HL-60 (cell line): ENCODE measurements around the gene C22orf15.

Source experiments
- DNase-seq, 2 experiments: peaks; one replicate each; pipeline ENCODE4 v3.0.0-alpha.2; 2010 to 2020; ENCODE audit warnings: low read depth in 1 of 2, low spot score in 1 of 2
- H3K27ac ChIP-seq: fragments of 250-450 bp; sonication (Bioruptor Pico); replicated peaks from 2 replicates; pipeline ENCODE4 v1.5.1; 2020; ENCODE audit warnings: mild to moderate bottlenecking, moderate library complexity
- H3K27me3 ChIP-seq: fragments of 250-450 bp; sonication (Bioruptor Pico); 2 replicates; pipeline ENCODE4 v1.5.1; 2021; ENCODE audit warnings: mild to moderate bottlenecking, moderate library complexity; ENCODE audit not compliant: insufficient read depth, poor library complexity, severe bottlenecking
- H3K4me3 ChIP-seq: replicated peaks from 2 replicates; pipeline ENCODE4 v1.5.1; 2011; ENCODE audit warnings: mild to moderate bottlenecking, control low read depth, low read length; ENCODE audit not compliant: insufficient read depth
- CTCF ChIP-seq: IDR thresholded peaks from one replicate; pipeline ENCODE4 v1.5.1; 2011; ENCODE audit warnings: low read length, control low read depth, inconsistent platforms; ENCODE audit not compliant: insufficient read depth
- GABPA ChIP-seq: IDR thresholded peaks from 2 replicates; pipeline ENCODE4 v1.6.1; 2012; ENCODE audit warnings: low read depth
- POLR2AphosphoS5 ChIP-seq: IDR thresholded peaks from 2 replicates; pipeline ENCODE4 v1.6.1; 2012; ENCODE audit warnings: low read depth
- SPI1 ChIP-seq: IDR thresholded peaks from 2 replicates; pipeline ENCODE4 v1.6.1; 2012; ENCODE audit warnings: low read depth, mild to moderate bottlenecking, borderline replicate concordance
- long read RNA-seq: library from polyadenylated mRNA; unstranded; transcript quantifications from one replicate; pipeline ENCODE4 v2.0.0, GENCODE V29; 2020
- TF ChIP-seq, protein P1 (sequence below): IDR thresholded peaks from 2 replicates; pipeline ENCODE4 v1.6.1; 2012; ENCODE audit warnings: low read depth; ENCODE audit not compliant: insufficient replicate concordance

C22orf15 gene
- long read RNA-seq = 0 reads

DNA sequence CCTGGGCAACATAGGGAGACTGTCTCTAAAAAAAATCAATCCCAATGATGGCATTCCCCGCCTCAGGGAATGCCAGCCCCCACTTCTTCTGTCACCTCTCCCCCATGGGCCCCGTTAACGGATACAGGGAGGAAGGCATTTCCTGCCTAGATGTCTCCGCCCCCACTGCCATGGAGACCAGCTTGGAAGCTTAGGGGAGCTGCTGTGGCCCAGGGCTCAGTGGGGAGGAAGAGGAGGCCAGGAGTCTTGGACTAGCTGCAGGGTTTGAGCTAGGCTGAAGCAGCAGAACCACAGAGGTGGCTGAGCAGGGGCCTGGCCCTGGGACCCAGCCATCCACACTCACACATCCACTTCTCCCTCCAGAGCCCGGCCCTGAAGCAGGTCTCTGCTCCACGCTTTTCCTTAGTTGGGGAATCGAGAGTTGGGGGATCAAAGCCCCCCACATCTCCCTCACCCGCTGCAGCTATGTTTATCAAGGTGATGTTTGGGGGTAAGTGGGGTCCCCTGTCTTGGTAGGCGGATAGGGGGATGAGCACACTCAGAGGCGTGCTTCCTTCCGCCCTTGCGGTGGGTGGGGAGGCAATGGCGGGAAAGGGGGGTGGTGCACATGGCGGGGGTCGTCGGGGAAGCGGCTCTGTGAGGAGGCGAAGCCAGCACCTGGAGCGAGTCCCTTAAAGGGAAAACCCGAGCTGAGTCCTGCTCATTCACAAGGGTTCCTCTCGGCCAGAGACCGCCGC, at the start of gene C22orf15:
Gene C22orf15 (plus strand): TSS at position 149 of the 737 bp plus-strand sequence. CDS start 317 bp downstream, at position 466.
- H3K27ac ChIP-seq = no peak within 1 kb of the TSS
- DNase-seq = no peak
- no peak within 1 kb of the TSS for H3K4me3 ChIP-seq
- no peaks in the 10 kb centered on the region for H3K27me3 ChIP-seq
- no peak for TF ChIP-seq POLR2AphosphoS5

GRCh38 chr22:23713696-23714595, 48.8 kb upstream of the C22orf15 start:
- Histone ChIP-seq H3K4me3 (no peak overlapping the region), H3K27ac (no peak overlapping the region), H3K27me3 (no peaks in the 10 kb centered on the region)
- DNase-seq = no peak
- no peak for TF ChIP-seq GABPA

GRCh38 chr22:23714596-23715578, 47.9 kb upstream of the C22orf15 start:
- no peak for DNase-seq
- Histone ChIP-seq H3K27me3 (no peaks in the 10 kb centered on the region), H3K27ac (no peak overlapping the region), H3K4me3 (no peak overlapping the region)
- no peak for TF ChIP-seq POLR2AphosphoS5
- no peak for TF ChIP-seq SPI1
- TF ChIP-seq, protein P1, sequence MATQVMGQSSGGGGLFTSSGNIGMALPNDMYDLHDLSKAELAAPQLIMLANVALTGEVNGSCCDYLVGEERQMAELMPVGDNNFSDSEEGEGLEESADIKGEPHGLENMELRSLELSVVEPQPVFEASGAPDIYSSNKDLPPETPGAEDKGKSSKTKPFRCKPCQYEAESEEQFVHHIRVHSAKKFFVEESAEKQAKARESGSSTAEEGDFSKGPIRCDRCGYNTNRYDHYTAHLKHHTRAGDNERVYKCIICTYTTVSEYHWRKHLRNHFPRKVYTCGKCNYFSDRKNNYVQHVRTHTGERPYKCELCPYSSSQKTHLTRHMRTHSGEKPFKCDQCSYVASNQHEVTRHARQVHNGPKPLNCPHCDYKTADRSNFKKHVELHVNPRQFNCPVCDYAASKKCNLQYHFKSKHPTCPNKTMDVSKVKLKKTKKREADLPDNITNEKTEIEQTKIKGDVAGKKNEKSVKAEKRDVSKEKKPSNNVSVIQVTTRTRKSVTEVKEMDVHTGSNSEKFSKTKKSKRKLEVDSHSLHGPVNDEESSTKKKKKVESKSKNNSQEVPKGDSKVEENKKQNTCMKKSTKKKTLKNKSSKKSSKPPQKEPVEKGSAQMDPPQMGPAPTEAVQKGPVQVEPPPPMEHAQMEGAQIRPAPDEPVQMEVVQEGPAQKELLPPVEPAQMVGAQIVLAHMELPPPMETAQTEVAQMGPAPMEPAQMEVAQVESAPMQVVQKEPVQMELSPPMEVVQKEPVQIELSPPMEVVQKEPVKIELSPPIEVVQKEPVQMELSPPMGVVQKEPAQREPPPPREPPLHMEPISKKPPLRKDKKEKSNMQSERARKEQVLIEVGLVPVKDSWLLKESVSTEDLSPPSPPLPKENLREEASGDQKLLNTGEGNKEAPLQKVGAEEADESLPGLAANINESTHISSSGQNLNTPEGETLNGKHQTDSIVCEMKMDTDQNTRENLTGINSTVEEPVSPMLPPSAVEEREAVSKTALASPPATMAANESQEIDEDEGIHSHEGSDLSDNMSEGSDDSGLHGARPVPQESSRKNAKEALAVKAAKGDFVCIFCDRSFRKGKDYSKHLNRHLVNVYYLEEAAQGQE = no peak
- no peak for TF ChIP-seq GABPA
- TF ChIP-seq CTCF = no peak

GRCh38 chr22:23715806-23716375, 46.9 kb upstream of the C22orf15 start:
- H3K4me3 ChIP-seq = peak overlapping the region; percentile 85
- no peaks in the 10 kb centered on the region for H3K27me3 ChIP-seq
- DNase-seq = peak in 1 of 2 experiments; percentile 57
- TF ChIP-seq GABPA = no peak
- TF ChIP-seq, protein P1 = no peak
- TF ChIP-seq POLR2AphosphoS5 = no peak
- no peak for TF ChIP-seq CTCF
- TF ChIP-seq SPI1 = no peak; the same call in 1 of the 2 replicates
- H3K27ac ChIP-seq = peak overlapping the region; percentile 69
